BJ (cell line): ENCODE results near the gene DNASE1L3. TPM values are rescaled to one million over a fixed set of nuclear protein-coding genes. Genes with fewer than 3 reads are reported as not detected.

ENCODE experiments used
- CTCF ChIA-PET: fragments of 350-600 bp; formaldehyde crosslinking; extraction: SDS; loops from one replicate; lab custom pipeline; 2021; ENCODE audit warnings: antibody characterized with exemption, inconsistent platforms; lab: Yijun Ruan, JAX
- POLR2A ChIA-PET: fragments of 300-600 bp; sonication (Branson Sonifier 250); formaldehyde crosslinking; extraction: SDS; loops from one replicate; lab custom pipeline; 2021; ENCODE audit warnings: antibody characterized with exemption; lab: Charles Lee
- DNase-seq: peaks from one replicate; pipeline ENCODE4 v3.0.0-alpha.2; 2011; ENCODE audit warnings: low read depth
- H3K27me3 ChIP-seq: 2 replicates; pipeline ENCODE4 v1.6.0; 2011; ENCODE audit warnings: low read length; ENCODE audit not compliant: control insufficient read depth, insufficient read depth
- H3K36me3 ChIP-seq: 2 replicates; pipeline ENCODE4 v1.5.1; 2011; ENCODE audit warnings: low read length; ENCODE audit not compliant: control insufficient read depth, insufficient read depth
- H3K4me3 ChIP-seq: 2 replicates; pipeline ENCODE4 v1.5.1; 2011; ENCODE audit warnings: low read depth, mild to moderate bottlenecking, control low read depth, low read length
- CTCF ChIP-seq: IDR thresholded peaks from 2 replicates; pipeline ENCODE4 v1.5.1; 2011; ENCODE audit warnings: low read depth, mild to moderate bottlenecking, control low read depth, inconsistent platforms, low read length, moderate library complexity; ENCODE audit not compliant: insufficient read depth
- polyA minus RNA-seq: library from RNA; depleted of rRNA, polyadenylated mRNA; stranded (reverse); fragments of >200 nt; gene quantifications from 2 replicates; pipeline ENCODE4 v1.2.3, GENCODE V29; 2011; rRNA and poly(A)+ RNA removed
- polyA plus RNA-seq: library from polyadenylated mRNA; depleted of rRNA; stranded (reverse); fragments of >200 nt; gene quantifications from 2 replicates; pipeline ENCODE4 v1.2.3, GENCODE V29; 2011; rRNA removed

The DNASE1L3 gene, protein sequence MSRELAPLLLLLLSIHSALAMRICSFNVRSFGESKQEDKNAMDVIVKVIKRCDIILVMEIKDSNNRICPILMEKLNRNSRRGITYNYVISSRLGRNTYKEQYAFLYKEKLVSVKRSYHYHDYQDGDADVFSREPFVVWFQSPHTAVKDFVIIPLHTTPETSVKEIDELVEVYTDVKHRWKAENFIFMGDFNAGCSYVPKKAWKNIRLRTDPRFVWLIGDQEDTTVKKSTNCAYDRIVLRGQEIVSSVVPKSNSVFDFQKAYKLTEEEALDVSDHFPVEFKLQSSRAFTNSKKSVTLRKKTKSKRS
- polyA plus RNA-seq (not detected in 2 replicates), polyA minus RNA-seq (not detected in 2 replicates)

DNA sequence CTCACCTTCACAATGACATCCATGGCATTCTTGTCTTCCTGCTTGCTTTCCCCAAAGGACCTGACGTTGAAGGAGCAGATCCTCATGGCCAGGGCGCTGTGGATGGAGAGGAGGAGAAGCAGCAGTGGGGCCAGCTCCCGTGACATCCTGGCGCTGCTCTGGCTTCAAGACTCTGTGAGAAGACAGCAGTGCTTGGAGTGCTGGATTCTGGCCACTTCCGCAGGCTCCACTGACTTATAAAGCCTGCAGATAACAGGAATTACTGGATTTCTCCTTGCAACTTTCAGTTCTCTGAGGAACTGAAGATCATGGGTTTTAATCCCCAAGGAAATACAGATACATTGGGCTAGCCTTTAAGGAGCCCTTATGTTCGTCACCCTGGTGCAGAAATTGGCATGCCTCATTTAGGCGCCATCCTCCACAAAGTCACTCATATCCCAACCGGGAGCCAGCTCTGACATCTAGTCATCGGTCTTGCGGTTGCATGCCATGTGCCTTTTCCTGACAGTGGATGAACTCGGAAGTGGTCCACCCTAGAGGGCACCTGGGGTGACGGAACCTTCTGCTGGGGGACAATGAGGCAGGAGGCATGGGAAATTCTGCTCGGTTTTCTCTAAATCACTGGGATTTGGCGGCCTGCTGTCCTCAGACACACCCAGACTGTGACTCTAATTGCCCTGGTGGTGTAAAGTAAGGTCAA is at the start of gene DNASE1L3:
DNASE1L3 (minus strand) TSS at position 212 of the 700 bp plus-strand sequence; CDS start at position 146, 66 bp downstream.
- Histone ChIP-seq H3K4me3 (no peak within 1 kb of the TSS), H3K36me3 (no peaks in the 10 kb centered on the region), H3K27me3 (peaks cover 7% of the 10 kb centered on the region)
- ChIA-PET CTCF (interaction anchor here (1.1 to 3.1 kb wide), 2 partner anchors 23 to 89 kb away, joined by 3 to 9 read pairs; no protein-coding TSS in a partner anchor), POLR2A (no interaction called here)
- no peak for DNase-seq
- TF ChIP-seq CTCF: no peak

GRCh38 chr3:58260261-58260731 is 49.5 kb upstream of the DNASE1L3 start:
- DNase-seq: peak; percentile 35
- ChIA-PET POLR2A (no interaction called here), CTCF (interaction anchor here (1.4 to 2.2 kb wide), 2 partner anchors 21 to 46 kb away, joined by 5 to 9 read pairs; partner anchors contain the start of genes HTD2 and RPP14)
- TF ChIP-seq CTCF: no peak
- Histone ChIP-seq H3K4me3 (no peak overlapping the region), H3K36me3 (peaks cover 2% of the 10 kb centered on the region), H3K27me3 (no peaks in the 10 kb centered on the region)

DNA sequence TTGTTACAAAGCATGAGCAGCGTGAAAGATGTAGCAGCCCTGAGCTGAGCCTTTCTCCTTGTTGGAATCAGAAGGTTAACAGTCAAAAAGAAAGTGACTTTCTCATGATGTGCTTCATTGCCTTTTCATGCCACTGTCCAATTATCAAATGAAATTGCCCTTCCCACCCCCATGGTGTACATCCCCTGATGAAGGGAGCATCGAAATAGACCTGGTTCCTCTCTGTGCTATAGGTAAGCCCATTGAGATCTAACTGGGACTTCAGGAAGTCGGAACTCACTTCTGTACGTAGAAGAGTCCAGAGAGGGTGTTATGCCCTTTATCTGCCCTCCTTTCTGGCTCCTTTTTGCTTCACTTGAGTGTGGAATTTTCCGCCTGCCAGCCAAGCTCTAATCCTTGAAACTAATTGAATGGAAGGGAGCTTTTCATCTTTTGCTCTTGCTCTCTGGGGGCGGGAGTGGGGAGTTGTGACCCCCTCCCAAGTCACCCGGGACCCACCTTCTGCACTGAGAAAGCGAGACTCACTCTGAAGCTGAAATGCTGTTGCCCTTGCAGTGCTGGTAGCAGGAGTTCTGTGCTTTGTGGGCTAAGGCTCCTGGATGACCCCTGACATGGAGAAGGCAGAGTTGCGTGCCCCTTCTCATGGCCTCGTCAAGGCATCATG is 47.8 kb upstream of the DNASE1L3 start:
- TF ChIP-seq CTCF: no peak
- no peaks in the 10 kb centered on the region for H3K27me3 ChIP-seq
- POLR2A ChIA-PET: no interaction called here
- CTCF ChIA-PET: interaction anchor here (0.9 to 1.3 kb wide), 2 partner anchors 28 to 48 kb away, joined by 3 to 8 read pairs; partner anchors contain the start of genes HTD2 and RPP14
- no peak overlapping the region for H3K4me3 ChIP-seq
- DNase-seq: no peak
- H3K36me3 ChIP-seq: peaks cover 2% of the 10 kb centered on the region

GRCh38 chr3:58256511-58256910 is 45.7 kb upstream of the DNASE1L3 start:
- no peak for DNase-seq
- H3K4me3 ChIP-seq: no peak overlapping the region
- peaks cover 2% of the 10 kb centered on the region for H3K36me3 ChIP-seq
- POLR2A ChIA-PET: no interaction called here
- no peaks in the 10 kb centered on the region for H3K27me3 ChIP-seq
- CTCF ChIA-PET: no interaction called here
- TF ChIP-seq CTCF: no peak
